Tibial artery (tissue), 4 donors: ENCODE results near the gene HOXA10.
A peak's percentile ranks its signal among the peaks of the same experiment; 100 is the strongest.

Experiments used
- DNase-seq, 2 donors: peaks; one replicate each; pipeline ENCODE4 v3.0.0-alpha.2; 2019
- H3K27ac ChIP-seq, 2 donors: fragments of 200-600 bp; sonication (generic) in 1 of 2; 1 replicate in 1 of 2; 2 replicates in 1 of 2; pipeline ENCODE4 v1.5.1; 2018 to 2019; ENCODE audit warnings: mild to moderate bottlenecking in 1 of 2
- H3K27me3 ChIP-seq, 2 donors: fragments of 200-600 bp; sonication (generic) in 1 of 2; one replicate each; pipeline versions ENCODE4 v1.5.1 to v1.6.0; 2016 to 2019
- H3K36me3 ChIP-seq, 3 donors: fragments of 200-600 bp; sonication (generic) in 2 of 3; one replicate each; pipeline ENCODE4 v1.5.1; 2016 to 2019; ENCODE audit warnings: mild to moderate bottlenecking in 2 of 3
- H3K4me1 ChIP-seq, 4 donors: fragments of 200-600 bp; sonication (generic) in 2 of 4; 1 replicate in 3 of 4; 2 replicates in 1 of 4; pipeline ENCODE4 v1.5.1; 2016 to 2019
- H3K4me3 ChIP-seq, 2 donors: fragments of 200-600 bp; sonication (generic) in 1 of 2; 1 replicate in 1 of 2; 2 replicates in 1 of 2; pipeline ENCODE4 v1.5.1; 2018 to 2019; ENCODE audit warnings: mild to moderate bottlenecking in 2 of 2
- H3K9me3 ChIP-seq, 3 donors: fragments of 200-600 bp; sonication (generic) in 1 of 3; one replicate each; pipeline ENCODE4 v1.5.1; 2016 to 2019
- CTCF ChIP-seq, 2 experiments: fragments of 200-600 bp in 1 of 2; fragments of 450-650 bp in 1 of 2; IDR thresholded peaks; one replicate each; pipeline ENCODE4 v1.5.1; 2017 to 2019; ENCODE audit warnings: antibody characterized with exemption in 2 of 2, mild to moderate bottlenecking in 1 of 2, moderate library complexity in 1 of 2
- intact Hi-C: fragments of 100-400 bp; cut with DNase I; formaldehyde crosslinking; loops from one replicate; pipeline ENCODE4 v1.15.0; 2023; ENCODE audit warnings: low total_unique reads

HOXA10 gene

GRCh38 chr7:27166531-27167505 lies 7.3 kb downstream of the HOXA10 start:
- Histone ChIP-seq H3K36me3 (no peaks in the 10 kb centered on the region), H3K9me3 (no peaks in the 10 kb centered on the region), H3K27me3 (no peaks in the 10 kb centered on the region), H3K4me3 (peak overlapping the region; percentile 68 to 91), H3K27ac (peak overlapping the region; percentile 96 to 97), H3K4me1 (peaks cover 0 to 46% (median 8%) of the 10 kb centered on the region in 4 donors)
- intact Hi-C loops, result loop anchor here (10.0 kb wide), 1 partner anchor 1772 kb away; no protein-coding TSS in a partner anchor
- peak in 1 of 2 donors; percentile 79 for DNase-seq
- no peak for TF ChIP-seq CTCF (IDR thresholded peaks at IDR 0.05)

- Histone ChIP-seq H3K27me3 (no peaks in the 10 kb centered on the region), H3K27ac (peak overlapping the region; percentile 96 to 97), H3K9me3 (no peaks in the 10 kb centered on the region), H3K36me3 (no peaks in the 10 kb centered on the region), H3K4me1 (peaks cover 0 to 53% (median 14%) of the 10 kb centered on the region in 4 donors), H3K4me3 (peak overlapping the region; percentile 68 to 91)
- intact Hi-C loops, result loop anchor here (10.0 kb wide), 1 partner anchor 1771 kb away; no protein-coding TSS in a partner anchor
- DNase-seq, result peak in 1 of 2 donors; percentile 76
- no peak for TF ChIP-seq CTCF (IDR thresholded peaks at IDR 0.05)
These were observed 8.1 kb downstream of the HOXA10 start for GRCh38 chr7:27165996-27166530.

- peaks cover 0 to 58% (median 16%) of the 10 kb centered on the region in 4 donors for H3K4me1 ChIP-seq
- no peaks in the 10 kb centered on the region for H3K27me3 ChIP-seq
- H3K4me3 ChIP-seq, result peak within 1 kb of the TSS; percentile 68 to 91
- peak; percentile 97 to 98 for DNase-seq
- H3K9me3 ChIP-seq, result no peaks in the 10 kb centered on the region
- intact Hi-C loops, result loop anchor here (10.0 kb wide), 1 partner anchor 1771 kb away; no protein-coding TSS in a partner anchor
- TF ChIP-seq CTCF (IDR thresholded peaks at IDR 0.05), result peak; percentile 12 to 30
- H3K36me3 ChIP-seq, result no peaks in the 10 kb centered on the region
- peak within 1 kb of the TSS; percentile 96 to 97 for H3K27ac ChIP-seq
These were observed 8.8 kb downstream of the HOXA10 start, which contains the start of gene HOXA9 for GRCh38 chr7:27165089-27165995. HOXA9 (minus strand) TSS chr7:27165537; CDS start chr7:27165457, 80 bp downstream.

GRCh38 chr7:27164367-27165088 lies 9.6 kb downstream of the HOXA10 start:
- peak overlapping the region; percentile 96 to 97 for H3K27ac ChIP-seq
- no peaks in the 10 kb centered on the region for H3K36me3 ChIP-seq
- peaks cover 0 to 62% (median 18%) of the 10 kb centered on the region in 4 donors for H3K4me1 ChIP-seq
- peak in 1 of 2 donors; percentile 84 for DNase-seq
- no peaks in the 10 kb centered on the region for H3K27me3 ChIP-seq
- intact Hi-C loops, result loop anchor here (5.0 to 10.0 kb wide), 2 partner anchors 962 to 1770 kb away; partner anchors contain the start of genes CBX3 and HNRNPA2B1
- peak overlapping the region; percentile 68 to 91 for H3K4me3 ChIP-seq
- H3K9me3 ChIP-seq, result no peaks in the 10 kb centered on the region
- peak; percentile 3 to 25 for TF ChIP-seq CTCF (IDR thresholded peaks at IDR 0.05)
